AG04449 (cell line): Measurements from ENCODE around the gene WWTR1.

ENCODE experiments used
- CTCF ChIA-PET: fragments of 350-600 bp; formaldehyde crosslinking; extraction: SDS; loops from one replicate; lab custom pipeline; 2021; ENCODE audit warnings: antibody characterized with exemption; lab: Yijun Ruan, JAX
- POLR2A ChIA-PET: fragments of 400-600, 350-600 bp; formaldehyde crosslinking; extraction: SDS; loops from one replicate; lab custom pipeline; 2020; ENCODE audit warnings: antibody characterized with exemption, inconsistent platforms; lab: Yijun Ruan, JAX
- DNase-seq: peaks from one replicate; pipeline ENCODE4 v3.0.0-alpha.2; 2010; ENCODE audit warnings: low read depth, low spot score
- H3K4me3 ChIP-seq: 2 replicates; pipeline ENCODE4 v1.5.1; 2011; ENCODE audit warnings: low read depth, mild to moderate bottlenecking, control low read depth, low read length
- TF ChIP-seq, protein P1 (sequence below): IDR thresholded peaks from one replicate; pipeline ENCODE4 v1.5.1; 2011; ENCODE audit warnings: mild to moderate bottlenecking, moderate library complexity, low read length, control low read depth, inconsistent platforms; ENCODE audit not compliant: insufficient read depth; ENCODE audit errors: missing control alignments

Gene WWTR1

DNA sequence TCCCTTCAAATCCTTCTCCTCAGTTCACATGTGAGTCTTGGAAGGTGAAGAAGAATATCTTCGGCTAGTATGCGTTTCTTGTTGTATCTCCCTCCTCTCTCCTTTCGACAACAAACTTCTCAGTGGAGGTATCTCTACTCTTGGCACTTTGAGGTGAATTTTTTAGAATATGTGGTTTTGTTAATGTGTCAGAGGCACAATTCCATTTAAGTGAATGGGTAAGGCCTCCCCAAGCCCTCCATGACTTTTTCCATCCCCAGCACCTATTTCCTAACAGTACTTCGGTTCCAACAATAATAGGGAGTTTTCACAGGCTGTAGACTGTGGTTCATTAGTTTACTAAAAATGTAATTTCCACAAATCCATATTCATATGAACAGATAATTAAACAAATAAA lies 109.2 kb downstream of the WWTR1 start:
- CTCF ChIA-PET, result interaction anchor here (3.2 to 3.4 kb wide), 2 partner anchors 18 to 21 kb away, joined by 17 to 19 read pairs; no protein-coding TSS in a partner anchor
- no peak for DNase-seq
- H3K4me3 ChIP-seq, result no peak overlapping the region
- POLR2A ChIA-PET, result interaction anchor here (0.9 kb wide), 1 partner anchor 14 kb away, joined by 3 read pairs; no protein-coding TSS in a partner anchor
- TF ChIP-seq, protein P1, sequence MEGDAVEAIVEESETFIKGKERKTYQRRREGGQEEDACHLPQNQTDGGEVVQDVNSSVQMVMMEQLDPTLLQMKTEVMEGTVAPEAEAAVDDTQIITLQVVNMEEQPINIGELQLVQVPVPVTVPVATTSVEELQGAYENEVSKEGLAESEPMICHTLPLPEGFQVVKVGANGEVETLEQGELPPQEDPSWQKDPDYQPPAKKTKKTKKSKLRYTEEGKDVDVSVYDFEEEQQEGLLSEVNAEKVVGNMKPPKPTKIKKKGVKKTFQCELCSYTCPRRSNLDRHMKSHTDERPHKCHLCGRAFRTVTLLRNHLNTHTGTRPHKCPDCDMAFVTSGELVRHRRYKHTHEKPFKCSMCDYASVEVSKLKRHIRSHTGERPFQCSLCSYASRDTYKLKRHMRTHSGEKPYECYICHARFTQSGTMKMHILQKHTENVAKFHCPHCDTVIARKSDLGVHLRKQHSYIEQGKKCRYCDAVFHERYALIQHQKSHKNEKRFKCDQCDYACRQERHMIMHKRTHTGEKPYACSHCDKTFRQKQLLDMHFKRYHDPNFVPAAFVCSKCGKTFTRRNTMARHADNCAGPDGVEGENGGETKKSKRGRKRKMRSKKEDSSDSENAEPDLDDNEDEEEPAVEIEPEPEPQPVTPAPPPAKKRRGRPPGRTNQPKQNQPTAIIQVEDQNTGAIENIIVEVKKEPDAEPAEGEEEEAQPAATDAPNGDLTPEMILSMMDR, result no peak

DNA sequence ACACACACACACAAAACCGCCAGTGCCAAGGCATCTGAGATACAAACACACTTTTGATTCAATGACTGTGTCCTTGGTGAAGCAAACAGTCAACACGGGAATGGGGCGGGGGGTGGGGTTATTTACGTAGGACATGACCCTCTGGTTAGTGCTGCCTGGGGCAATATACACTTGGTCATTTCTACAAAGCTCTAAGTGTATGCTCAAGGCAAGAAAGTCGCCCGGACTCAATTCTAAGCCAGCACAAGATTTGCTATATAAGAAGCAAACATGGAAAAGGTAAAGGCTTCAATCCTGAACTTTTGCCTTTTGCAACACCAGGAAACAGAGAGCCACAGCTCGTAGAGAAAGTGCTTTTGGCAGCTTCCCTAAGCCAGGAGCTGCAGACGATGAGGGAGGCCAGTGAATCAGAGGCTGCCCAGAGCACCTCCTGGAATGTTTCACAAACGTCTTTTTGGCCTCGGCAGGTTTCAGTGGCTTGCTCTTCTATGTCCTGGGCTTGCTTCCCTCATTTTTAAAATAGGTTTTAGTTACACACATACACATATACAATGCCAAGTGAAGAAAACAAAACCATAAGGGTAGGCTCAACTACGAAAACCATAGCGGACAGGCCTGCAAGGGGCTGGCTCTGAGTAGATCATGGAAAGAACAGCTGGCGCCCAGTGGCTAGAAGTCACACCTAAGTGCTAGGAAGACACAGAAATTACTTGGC lies 109.7 kb downstream of the WWTR1 start:
- peak; percentile 46 for DNase-seq
- POLR2A ChIA-PET, result interaction anchor here (0.8 to 0.9 kb wide), 2 partner anchors 13 to 110 kb away, joined by 3 to 4 read pairs; partner anchors contain the start of gene WWTR1
- TF ChIP-seq, protein P1, result no peak
- no peak overlapping the region for H3K4me3 ChIP-seq
- CTCF ChIA-PET, result interaction anchor here (1.1 to 3.4 kb wide), 4 partner anchors 17 to 169 kb away, joined by 3 to 19 read pairs (median 10); no protein-coding TSS in a partner anchor

DNA sequence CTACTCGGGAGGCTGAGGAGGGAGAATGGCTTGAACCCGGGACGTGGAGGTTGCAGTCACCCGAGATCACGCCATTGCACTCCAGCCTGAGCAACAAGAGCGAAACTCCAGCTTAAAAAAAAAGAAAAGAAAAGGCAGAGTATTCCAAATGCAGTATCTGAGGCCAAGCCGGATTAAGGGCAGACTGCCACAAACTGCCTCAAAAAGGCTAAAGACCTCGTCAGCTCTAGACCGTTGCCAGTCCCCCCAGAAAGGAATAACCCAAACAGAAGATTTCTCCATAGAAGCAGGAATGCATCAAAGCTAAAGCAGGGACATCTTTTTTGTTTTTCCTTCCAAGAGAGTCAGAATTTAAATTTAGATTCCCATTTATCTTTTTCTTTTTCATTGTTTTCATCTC lies 110.4 kb downstream of the WWTR1 start:
- POLR2A ChIA-PET, result interaction anchor here (1.2 kb wide), 1 partner anchor 110 kb away, joined by 3 read pairs; the partner anchor contains the start of gene WWTR1
- no peak for DNase-seq
- TF ChIP-seq, protein P1, result no peak

GRCh38 chr3:149545049-149545448 lies 112.8 kb downstream of the WWTR1 start:
- ChIA-PET CTCF (interaction anchor here (0.7 to 1.8 kb wide), 4 partner anchors 10 to 23 kb away, joined by 3 to 4 read pairs (median 3); no protein-coding TSS in a partner anchor), POLR2A (no interaction called here)
- TF ChIP-seq, protein P1, result no peak
- no peak overlapping the region for H3K4me3 ChIP-seq
- no peak for DNase-seq

More for the DNA sequence above, 110.4 kb downstream of the WWTR1 start:
- CTCF ChIA-PET, result interaction anchor here (0.9 to 3.4 kb wide), 6 partner anchors 16 to 205 kb away, joined by 3 to 19 read pairs (median 4); no protein-coding TSS in a partner anchor
- H3K4me3 ChIP-seq, result no peak overlapping the region

DNA sequence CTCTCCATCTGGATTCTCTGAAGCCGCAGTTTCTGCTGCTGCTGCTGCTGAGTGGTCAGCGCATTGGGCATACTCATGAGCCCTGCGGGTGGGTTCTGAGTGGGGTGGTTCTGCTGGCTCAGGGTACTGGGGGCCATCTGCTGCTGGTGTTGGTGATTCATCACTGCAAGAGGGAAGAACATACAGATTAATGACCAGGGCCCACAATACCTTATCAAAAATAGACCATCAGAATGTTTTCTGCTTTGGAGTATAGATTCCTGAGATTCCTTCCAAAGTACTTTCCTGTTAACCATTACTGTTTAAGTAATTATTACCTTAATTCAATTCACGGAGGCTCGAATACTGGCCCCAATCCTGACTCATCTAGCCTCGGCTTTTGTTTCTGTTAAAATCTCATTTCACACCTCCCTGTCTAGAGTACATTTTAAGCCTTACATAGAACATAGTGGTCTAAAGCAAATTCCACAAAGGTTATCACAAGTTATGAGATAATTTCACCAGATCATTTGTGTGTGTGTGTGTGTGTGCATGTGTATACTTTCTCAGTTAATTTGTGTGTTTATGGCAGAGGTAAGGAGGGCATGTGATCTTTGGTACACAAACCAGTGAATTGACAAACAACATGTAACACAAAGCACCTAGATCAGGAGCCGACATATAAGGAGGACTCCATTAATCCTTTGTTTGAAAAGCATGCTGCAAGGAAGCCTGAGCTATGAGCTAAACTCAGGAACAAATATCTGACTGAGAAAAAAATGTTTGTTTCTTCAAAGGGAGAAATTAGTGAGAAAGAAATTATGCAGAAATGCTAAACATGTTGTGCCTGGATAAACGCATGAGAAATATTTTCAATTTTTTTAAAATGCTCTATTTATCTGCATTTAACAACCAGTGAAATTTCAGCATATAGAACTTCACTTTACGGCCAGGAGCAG lies 115.2 kb downstream of the WWTR1 start:
- no peak overlapping the region for H3K4me3 ChIP-seq
- POLR2A ChIA-PET, result interaction anchor here (2.5 kb wide), 1 partner anchor 115 kb away, joined by 21 read pairs; the partner anchor contains the start of gene WWTR1
- DNase-seq, result no peak
- TF ChIP-seq, protein P1, result no peak
- CTCF ChIA-PET, result interaction anchor here (0.6 to 2.8 kb wide), 4 partner anchors 12 to 174 kb away, joined by 3 to 16 read pairs (median 9); no protein-coding TSS in a partner anchor
